C1 segment of cervical spinal cord (tissue), 14 donors: ENCODE results near the gene STK40.

Experiments used
- DNase-seq, 14 donors: peaks; one replicate each; lab custom pipeline; 2025; lab: John Stamatoyannopoulos, UW

Gene STK40

DNA sequence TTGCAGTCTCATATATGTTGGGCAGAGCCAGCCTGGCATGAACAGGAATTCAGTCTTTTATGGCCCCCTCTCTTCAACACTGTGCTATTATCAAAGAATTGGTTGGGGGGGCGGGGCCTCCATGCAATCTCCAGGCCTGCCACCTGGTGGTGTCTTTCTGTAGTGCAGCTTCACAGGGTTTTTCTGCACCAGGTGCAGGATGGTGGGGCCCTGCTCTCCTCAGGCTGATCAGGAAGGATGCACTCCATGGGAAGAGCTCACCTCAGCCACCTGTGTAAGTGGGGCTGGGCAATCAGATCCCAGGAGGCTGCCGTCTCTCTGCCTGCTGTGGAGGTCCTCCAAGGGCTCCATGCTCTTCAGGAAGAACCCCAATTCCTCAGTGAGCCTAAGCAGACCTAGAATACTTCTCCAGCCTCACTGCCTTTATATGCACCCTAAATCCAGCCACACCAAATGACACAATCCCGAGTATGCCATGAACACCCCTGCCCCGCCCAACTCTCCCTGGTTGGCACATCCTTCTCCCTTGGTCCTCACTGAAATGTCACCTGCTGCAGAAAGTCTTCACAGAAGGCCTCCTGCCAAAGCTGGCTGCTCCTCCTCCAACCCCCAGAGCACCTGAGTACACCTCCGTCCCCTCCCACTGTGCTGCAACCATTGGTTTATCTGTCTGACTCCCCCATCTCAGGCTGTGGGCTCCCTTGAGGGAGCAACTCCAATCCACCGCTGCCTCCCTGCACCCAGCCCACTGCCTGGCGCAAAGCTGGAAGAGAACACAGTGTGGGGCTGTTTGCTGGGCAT, 16.5 kb downstream of the STK40 start:
- DNase-seq, result peak in 12 of 14 donors; percentile 11 to 61 (median 39)

GRCh38 chr1:36367798-36368197, 17.9 kb downstream of the STK40 start:
- no peak for DNase-seq

- DNase-seq, result no peak
Measured at GRCh38 chr1:36367066-36367465, 18.7 kb downstream of the STK40 start.

DNA sequence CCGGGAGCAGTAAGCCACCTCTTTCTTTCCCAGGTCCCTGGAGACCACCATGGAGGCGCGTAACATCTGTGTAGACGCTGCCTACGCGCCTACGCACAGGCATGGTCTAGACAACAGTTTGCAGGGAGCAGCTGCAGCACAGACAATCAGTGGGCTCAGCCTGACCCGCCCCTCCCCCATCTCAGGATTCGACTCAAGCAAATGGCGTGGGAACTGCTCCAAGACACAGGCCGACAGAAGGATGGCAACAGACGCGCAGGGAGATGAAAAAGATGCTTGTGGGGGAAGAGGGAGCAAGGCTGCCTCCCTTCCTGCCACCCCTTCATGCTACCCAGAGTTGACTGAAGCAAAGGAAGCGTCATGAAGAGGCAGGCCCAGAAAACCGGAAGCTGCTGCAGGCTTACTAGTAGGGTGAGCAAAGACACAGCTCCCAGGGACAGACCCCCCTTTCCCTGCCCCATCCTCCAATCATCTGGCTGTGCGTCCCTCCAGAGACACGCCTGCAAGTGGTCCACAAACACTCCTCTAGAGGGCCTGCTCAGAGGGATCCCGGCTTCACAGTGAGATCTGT, 19.5 kb downstream of the STK40 start:
- DNase-seq, result peak in 12 of 14 donors; percentile 22 to 85 (median 43)

GRCh38 chr1:36365381-36365780, 20.3 kb downstream of the STK40 start:
- DNase-seq, result peak in 11 of 14 donors; percentile 5 to 82 (median 41)

- DNase-seq, result no peak
Measured at GRCh38 chr1:36359911-36360550, 25.7 kb downstream of the STK40 start.

GRCh38 chr1:36359383-36359782, 26.3 kb downstream of the STK40 start:
- no peak for DNase-seq

DNA sequence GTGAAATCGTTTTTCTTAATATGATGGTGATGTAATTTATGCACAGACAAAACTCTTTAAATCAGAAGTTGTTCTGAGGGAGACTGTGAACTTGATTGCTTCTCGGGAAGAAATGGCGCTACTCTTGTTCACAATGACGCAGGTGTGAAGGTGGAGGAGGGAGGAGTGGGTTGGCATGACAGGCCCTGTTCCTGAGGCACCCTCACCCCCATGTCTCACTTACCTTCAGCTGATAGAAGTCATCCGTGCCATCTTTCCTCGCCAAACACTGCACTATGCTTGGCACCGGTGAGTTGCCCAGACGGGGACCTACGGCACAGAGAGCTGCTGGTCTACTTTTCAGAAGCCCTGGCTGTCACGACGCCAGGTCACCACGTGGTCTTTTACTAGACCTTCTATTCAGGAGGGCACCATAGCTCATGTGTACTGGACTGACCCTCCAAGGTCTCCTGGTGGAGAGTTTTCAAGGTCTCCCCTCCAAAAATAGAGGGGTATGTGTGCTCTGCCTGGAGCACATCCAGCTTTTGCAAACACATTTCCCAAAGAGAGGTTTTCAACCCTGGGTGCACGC, 27.1 kb downstream of the STK40 start:
- DNase-seq, result no peak

GRCh38 chr1:36355811-36356210, 29.9 kb downstream of the STK40 start:
- no peak for DNase-seq

DNA sequence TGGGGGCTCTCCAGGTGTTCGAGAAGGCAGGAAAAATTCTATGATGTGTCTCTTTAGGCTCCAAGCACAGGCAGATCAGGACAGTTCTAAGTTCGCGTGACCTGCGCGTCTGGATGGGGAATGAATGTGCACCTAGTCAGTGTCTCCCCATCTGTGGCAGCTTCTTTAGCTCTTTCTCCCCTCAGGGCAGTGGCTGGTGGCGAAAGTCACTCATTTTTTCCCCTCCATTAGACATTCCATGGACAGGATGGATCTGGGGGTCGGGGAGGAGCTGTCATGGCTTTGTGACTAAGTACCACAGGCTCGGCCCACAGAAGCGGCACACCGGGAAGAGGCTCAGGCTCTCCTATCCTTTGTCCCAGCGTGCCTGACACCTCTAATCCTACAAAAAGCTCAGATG, 31.2 kb downstream of the STK40 start:
- DNase-seq, result no peak

GRCh38 chr1:36352910-36353878, 32.5 kb downstream of the STK40 start:
- DNase-seq, result no peak

DNA sequence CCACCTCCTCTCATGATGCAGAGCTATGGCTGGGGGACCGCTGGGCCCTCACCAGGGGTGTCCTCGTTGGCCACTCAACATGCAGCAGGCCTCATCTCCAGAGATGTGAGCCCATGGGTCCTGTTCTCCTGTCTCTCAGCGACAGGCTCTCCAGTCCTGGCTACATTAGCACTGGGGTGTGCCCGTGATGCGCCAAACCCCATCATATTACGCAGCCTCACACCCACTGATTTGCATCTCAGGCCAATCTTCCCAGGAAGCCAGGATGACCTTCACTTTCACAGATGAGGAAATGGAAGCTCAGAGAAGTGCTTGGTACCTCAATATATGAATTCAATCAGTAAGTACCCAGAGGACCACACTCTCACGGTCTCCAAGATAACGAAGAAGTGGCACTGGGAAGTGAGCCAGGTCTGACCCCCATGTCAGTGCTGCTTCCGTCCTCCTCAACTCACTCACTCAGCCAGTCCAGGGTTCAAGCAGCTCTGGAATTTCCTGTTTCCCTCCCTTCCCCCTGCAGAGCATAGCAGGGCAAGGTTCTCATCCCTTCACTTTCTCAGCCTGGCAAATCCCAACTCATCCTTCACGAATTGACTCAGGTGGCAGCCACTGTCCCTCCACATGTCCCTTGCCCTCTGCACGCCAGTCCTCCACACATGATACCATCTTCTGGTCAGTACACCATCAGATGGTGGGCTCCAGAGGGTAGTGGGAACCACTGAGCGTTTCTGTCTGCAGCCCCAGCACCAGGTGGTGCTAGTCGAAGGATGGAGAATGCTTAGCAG, 33.4 kb downstream of the STK40 start:
- no peak for DNase-seq

DNA sequence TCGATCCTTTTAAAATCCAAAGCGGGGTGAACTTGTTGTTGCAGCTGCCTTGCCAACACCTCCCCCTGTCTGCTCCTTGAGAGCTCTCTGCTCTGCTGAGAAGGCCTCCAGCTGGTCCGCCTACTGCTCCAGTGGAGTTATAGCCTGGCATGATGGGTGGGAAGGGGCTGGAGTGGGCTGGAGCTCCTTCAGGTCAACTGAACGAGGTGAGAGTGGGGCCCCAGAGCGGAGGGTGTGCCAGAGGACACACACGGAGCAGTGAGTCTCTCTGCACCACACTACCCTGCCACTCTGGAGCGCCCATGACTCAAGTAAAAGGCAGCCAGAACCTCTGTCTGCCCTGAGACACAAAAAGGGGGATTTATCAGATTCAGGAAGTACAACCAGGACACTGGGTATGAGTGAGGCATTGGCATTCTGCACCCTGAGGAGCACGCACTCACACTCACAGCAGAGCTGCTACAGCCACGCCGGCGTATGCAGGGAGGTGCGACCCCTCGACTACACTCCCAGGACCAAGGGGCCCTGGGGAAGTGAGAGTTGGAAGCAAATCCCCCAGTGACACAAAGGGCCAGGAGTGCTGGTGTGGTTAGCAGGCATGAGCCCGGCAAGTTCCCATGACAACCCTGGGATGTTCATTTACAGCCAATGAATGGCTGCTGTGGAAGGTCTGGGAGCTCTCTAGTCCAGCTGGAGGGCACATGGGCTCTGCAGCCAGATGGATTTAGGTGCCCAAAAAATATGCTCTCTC, 34.3 kb downstream of the STK40 start:
- DNase-seq, result peak in 1 of 14 donors; percentile 18

DNA sequence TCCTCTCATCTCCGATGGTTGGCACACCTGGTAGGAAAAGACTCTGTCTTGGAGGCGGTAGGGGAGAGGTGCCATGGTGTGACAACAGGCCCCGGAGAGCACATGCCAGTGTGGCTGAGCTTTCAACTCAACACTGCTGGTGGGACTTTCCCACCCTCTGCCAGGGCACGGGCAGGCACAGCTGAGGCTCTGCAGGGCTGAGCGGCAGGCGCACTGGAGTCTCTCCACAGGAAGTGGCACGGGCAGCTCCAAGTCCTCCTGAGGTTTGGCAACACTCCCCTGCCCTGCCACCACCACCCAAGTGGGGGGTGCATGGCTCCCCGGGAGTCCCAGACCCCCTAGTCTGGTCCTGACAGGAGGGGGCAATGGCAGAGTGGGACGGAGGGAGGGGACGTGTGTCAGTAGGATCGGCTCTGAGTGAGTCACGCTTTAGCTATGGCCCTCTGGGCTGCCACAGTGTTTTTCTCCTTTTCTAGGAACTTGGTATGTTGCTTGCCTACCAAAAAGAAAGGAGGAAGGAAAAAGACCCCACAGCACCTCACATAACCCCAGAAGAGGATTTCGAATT, 35.0 kb downstream of the STK40 start:
- peak in 3 of 14 donors; percentile 6 to 35 (median 25) for DNase-seq

GRCh38 chr1:36349839-36350238, 35.9 kb downstream of the STK40 start:
- peak in 2 of 14 donors; percentile 6 to 16 for DNase-seq

DNA sequence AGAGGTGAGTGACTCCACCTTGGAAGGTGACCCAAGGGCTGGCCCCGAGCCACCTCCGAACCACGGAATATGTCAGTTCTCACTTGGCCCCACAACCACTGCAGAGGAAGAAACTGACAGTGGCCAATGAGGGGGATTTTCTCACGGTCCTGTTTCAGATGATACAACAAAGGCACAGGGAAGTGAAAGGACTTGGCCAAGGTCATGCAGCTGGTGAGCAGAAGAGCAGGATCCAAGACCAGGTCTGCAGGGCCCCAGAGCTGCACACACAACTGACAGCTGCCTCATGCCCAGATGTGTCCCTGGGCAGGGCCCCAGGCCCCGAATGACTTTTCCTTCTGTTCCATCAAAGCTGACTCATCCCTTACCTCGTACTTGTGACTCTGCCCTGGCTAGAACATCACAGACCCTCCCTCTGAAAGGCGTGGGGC, 36.5 kb downstream of the STK40 start:
- DNase-seq, result no peak

DNA sequence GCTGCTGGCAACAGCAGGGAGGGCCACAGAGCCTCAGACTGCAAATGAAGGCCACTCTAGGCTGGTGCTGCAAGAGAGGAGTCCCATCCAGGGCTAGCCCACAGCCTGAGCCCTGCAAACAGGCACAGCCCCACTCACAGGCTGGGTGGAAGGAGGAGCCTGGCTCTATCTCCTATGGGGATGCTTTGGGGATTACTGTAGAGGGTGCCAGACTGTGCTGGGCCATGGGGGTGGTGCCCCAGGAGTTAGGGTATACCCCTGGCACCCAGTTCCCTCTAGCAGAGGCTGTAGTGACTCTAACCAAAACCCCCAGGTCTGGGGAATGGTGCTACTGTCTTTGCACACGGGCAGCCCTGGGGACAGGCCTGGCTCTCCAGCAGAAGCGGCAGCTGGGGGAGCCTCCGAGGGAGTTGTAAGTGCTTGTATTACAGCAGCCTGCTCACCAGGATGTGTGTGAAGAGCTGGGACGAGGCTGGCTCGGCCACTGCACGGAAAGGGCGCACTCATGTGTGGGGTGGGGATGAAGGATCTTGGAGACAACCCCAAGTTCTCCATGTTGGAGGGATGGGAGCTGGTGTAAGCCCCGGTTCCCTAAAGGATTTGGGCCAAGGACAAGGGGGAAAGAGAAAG, 38.9 kb downstream of the STK40 start:
- no peak for DNase-seq

GRCh38 chr1:36345353-36345752, 40.4 kb downstream of the STK40 start:
- no peak for DNase-seq

- DNase-seq, result no peak
Measured at GRCh38 chr1:36344395-36344680, 41.4 kb downstream of the STK40 start.
